Right atrium auricular region (tissue), 2 donors: ENCODE data around the gene TSPAN5. TPM values are rescaled to one million over a fixed set of nuclear protein-coding genes. Genes with fewer than 3 reads are reported as not detected.

Experiments
- DNase-seq: peaks from one replicate; pipeline ENCODE4 v3.0.0-alpha.2; 2019; ENCODE audit warnings: low spot score
- H3K27ac ChIP-seq, 2 donors: fragments of 200-600 bp; sonication (generic); 1 replicate in 1 of 2; 2 replicates in 1 of 2; pipeline ENCODE4 v1.5.1; 2016 to 2019
- H3K27me3 ChIP-seq, 2 donors: fragments of 200-600 bp; sonication (generic); one replicate each; pipeline versions ENCODE4 v1.5.1 to v1.6.0; 2017 to 2019
- H3K36me3 ChIP-seq: fragments of 200-600 bp; sonication (generic); one replicate; pipeline ENCODE4 v1.5.1; 2016
- H3K4me1 ChIP-seq, 2 donors: fragments of 200-600 bp; sonication (generic); one replicate each; pipeline versions ENCODE4 v1.5.1 to v1.6.0; 2017 to 2019
- H3K4me3 ChIP-seq, 2 donors: fragments of 200-600 bp; sonication (generic); 1 replicate in 1 of 2; 2 replicates in 1 of 2; pipeline ENCODE4 v1.5.1; 2017 to 2019; ENCODE audit warnings: mild to moderate bottlenecking in 1 of 2, moderate library complexity in 1 of 2
- H3K9me3 ChIP-seq, 2 donors: fragments of 200-600 bp; sonication (generic); one replicate each; pipeline ENCODE4 v1.5.1; 2019
- CTCF ChIP-seq, 2 donors: fragments of 200-600 bp; sonication (generic); IDR thresholded peaks; one replicate each; pipeline ENCODE4 v1.5.1; 2019; ENCODE audit warnings: antibody characterized with exemption in 2 of 2
- total RNA-seq, 2 donors: library from RNA; depleted of rRNA; stranded (reverse); fragments of >200 nt; gene quantifications; one replicate each; pipeline ENCODE4 v1.1.0, GENCODE V29; 2016

TSPAN5 gene
- total RNA-seq, 2 donors from 2014 or later = 1.8 to 5.7 TPM

- H3K4me1 ChIP-seq = peaks cover 0 to 8% of the 10 kb centered on the region in 2 donors
- no peaks in the 10 kb centered on the region for H3K27me3 ChIP-seq
- no peaks in the 10 kb centered on the region for H3K9me3 ChIP-seq
- H3K4me3 ChIP-seq = no peak overlapping the region
- H3K36me3 ChIP-seq = no peaks in the 10 kb centered on the region
- TF ChIP-seq CTCF (IDR thresholded peaks at IDR 0.05) = no peak
- no peak overlapping the region for H3K27ac ChIP-seq
- DNase-seq = no peak
These were observed 42.4 kb downstream of the TSPAN5 start for GRCh38 chr4:98615991-98616390.

- no peaks in the 10 kb centered on the region for H3K9me3 ChIP-seq
- H3K36me3 ChIP-seq = no peaks in the 10 kb centered on the region
- no peak for TF ChIP-seq CTCF (IDR thresholded peaks at IDR 0.05)
- H3K27me3 ChIP-seq = no peaks in the 10 kb centered on the region
- H3K27ac ChIP-seq = no peak overlapping the region
- no peak overlapping the region for H3K4me3 ChIP-seq
- H3K4me1 ChIP-seq = peaks cover 0 to 8% of the 10 kb centered on the region in 2 donors
- no peak for DNase-seq
These were observed 43.7 kb downstream of the TSPAN5 start for GRCh38 chr4:98614662-98615061.

- DNase-seq = no peak
- Histone ChIP-seq H3K36me3 (no peaks in the 10 kb centered on the region), H3K9me3 (no peaks in the 10 kb centered on the region), H3K4me3 (no peak overlapping the region), H3K27ac (no peak overlapping the region), H3K27me3 (no peaks in the 10 kb centered on the region), H3K4me1 (peaks cover 0 to 8% of the 10 kb centered on the region in 2 donors)
- TF ChIP-seq CTCF (IDR thresholded peaks at IDR 0.05) = no peak
These were observed 44.3 kb downstream of the TSPAN5 start for GRCh38 chr4:98614094-98614493.

- Histone ChIP-seq H3K27me3 (no peaks in the 10 kb centered on the region), H3K36me3 (no peaks in the 10 kb centered on the region), H3K27ac (no peak overlapping the region)
These were observed 44.8 kb downstream of the TSPAN5 start for GRCh38 chr4:98613453-98614075.

GRCh38 chr4:98612318-98613250, 45.8 kb downstream of the TSPAN5 start:
- no peak for TF ChIP-seq CTCF (IDR thresholded peaks at IDR 0.05)
- Histone ChIP-seq H3K27me3 (no peaks in the 10 kb centered on the region), H3K4me3 (no peak overlapping the region), H3K9me3 (no peaks in the 10 kb centered on the region), H3K27ac (no peak overlapping the region), H3K4me1 (peaks cover 0 to 5% of the 10 kb centered on the region in 2 donors), H3K36me3 (no peaks in the 10 kb centered on the region)
- no peak for DNase-seq

More at GRCh38 chr4:98613453-98614075, 44.8 kb downstream of the TSPAN5 start:
- no peaks in the 10 kb centered on the region for H3K9me3 ChIP-seq
- peaks cover 0 to 8% of the 10 kb centered on the region in 2 donors for H3K4me1 ChIP-seq
- H3K4me3 ChIP-seq = no peak overlapping the region
- DNase-seq = no peak
- no peak for TF ChIP-seq CTCF (IDR thresholded peaks at IDR 0.05)
